8988T (cell line): ENCODE measurements around the gene NXT1.
"Not testable (repeated sequence)": the region's sequence is repeated elsewhere in the genome, so short reads cannot be mapped to it uniquely, and the experiment has no call there.

Experiments used
- DNase-seq: peaks from one replicate; pipeline ENCODE4 v3.0.0; 2011

NXT1 gene

GRCh38 chr20:23350196-23350903 is at the start of gene NXT1:
TSS of gene NXT1 (plus strand) at chr20:23350791. CDS start at chr20:23354042, 3,251 bp downstream.
- peak; percentile 67 for DNase-seq

GRCh38 chr20:23301436-23302050 is 49.0 kb upstream of the NXT1 start:
- DNase-seq: no peak

DNA sequence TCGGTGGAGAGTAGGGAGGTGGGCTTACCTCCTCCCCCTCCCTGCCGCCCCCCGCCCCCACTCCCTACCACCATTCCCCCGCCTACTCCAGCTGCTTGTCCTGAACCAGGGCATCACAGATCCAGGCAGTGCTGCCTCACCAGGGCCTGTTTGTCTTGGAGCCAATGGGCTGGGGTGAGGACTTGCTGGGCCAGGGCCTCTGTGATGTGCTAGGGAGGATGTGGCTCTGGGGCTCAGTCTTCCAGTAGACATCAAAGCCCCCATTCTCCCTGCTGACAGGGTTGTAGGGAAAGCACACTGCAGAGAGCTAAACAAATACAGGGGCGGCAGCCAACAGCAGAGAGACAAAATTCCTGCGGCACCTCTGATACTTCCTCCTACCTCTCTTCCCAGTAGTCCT is 48.2 kb upstream of the NXT1 start:
- no peak for DNase-seq

DNA sequence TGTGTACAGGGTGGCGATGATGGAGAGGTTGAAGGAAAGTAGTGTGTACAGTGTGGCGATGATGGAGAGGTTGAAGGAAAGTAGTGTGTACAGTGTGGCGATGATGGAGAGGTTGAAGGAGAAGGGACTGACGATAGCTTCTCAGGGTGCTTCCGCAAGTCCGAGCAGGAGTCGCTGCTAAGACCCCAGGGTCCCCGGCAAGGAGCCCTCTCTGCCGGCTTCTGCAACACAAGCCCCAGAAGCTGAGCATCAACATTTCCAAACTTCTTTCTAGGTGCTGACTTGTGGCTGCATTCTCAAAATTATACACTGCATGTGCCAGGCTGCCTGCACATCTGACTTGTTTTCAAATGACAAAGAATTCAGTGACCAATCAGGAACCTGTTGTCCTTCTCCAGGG is 47.8 kb upstream of the NXT1 start:
- DNase-seq: no peak

- DNase-seq: no peak
Measured at GRCh38 chr20:23303325-23304102, 47.1 kb upstream of the NXT1 start.

GRCh38 chr20:23304616-23305015 is 46.0 kb upstream of the NXT1 start:
- DNase-seq: no peak

- DNase-seq: no peak
Measured at GRCh38 chr20:23305098-23305497, 45.5 kb upstream of the NXT1 start.

- DNase-seq: not testable (repeated sequence)
Measured at GRCh38 chr20:23307393-23307792, 43.2 kb upstream of the NXT1 start.

GRCh38 chr20:23308024-23308423 is 42.6 kb upstream of the NXT1 start:
- no peak for DNase-seq

DNA sequence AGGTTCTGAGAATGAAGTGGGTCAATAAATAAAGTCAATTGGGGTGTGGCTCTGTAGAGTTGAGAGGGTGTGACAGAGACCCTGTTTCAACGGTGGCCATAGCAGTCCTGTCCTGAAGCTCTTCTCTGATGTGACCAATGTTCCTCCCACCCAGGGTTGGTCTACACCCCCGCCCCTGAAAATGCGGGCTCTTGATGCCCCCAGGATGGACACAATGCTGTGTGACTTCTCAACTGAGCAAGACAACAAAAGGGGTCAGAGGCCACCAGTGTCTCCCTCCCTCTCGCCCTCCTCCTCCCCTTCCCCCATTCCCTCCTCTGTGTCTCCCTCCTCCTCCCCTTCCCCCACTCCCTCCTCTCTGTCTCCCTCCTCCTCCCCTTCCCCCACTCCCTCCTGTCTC is 41.7 kb upstream of the NXT1 start:
- no peak for DNase-seq

DNA sequence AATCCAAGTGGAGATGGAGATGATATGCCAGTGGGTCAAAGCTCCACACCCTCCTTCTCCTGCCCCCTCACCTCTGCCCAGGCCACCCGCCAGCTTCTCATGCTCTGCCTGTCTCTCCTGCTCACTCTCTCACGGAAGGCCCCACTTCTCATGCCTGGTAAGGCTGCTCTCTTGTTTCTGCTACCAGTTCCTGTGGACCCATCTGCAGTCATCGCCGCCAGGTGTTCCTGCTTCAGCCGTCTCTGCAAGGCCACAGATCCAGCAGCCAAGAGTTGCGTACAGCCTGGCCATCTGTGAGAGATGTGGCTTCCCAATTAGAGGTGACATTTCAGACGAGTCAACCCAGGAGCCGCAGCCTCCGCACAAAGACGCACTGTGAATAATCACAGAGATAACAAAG is 40.8 kb upstream of the NXT1 start:
- no peak for DNase-seq

DNA sequence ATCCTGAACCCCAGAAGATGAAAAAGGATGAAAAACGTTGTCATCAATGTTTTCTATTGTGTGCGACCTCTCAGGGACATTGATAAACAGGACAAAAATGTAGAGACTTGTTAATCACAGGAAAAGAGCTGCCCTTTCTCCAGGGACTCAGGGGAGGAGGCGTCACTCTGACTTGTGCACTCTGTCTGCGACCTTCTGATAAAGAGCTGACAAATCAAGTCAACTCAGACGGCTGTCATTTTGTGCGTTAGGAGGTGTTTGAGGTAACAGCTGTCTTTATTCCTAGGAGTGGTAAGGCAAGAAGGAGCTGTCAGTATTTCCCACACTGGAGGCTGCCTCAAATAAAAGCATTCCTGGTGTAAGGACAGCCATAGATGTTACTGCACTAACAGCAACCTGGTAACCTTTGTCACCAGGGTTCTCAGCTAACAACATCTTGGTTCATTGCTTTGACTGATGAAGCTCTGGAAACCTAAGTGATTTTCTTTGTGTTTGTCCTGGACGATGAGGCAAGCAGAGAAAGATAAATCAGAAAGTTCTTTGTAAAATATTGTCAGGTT is 38.6 kb upstream of the NXT1 start:
- DNase-seq: no peak

- no peak for DNase-seq
Measured at GRCh38 chr20:23313271-23313670, 37.3 kb upstream of the NXT1 start.

- DNase-seq: no peak
Measured at GRCh38 chr20:23314699-23315098, 35.9 kb upstream of the NXT1 start.

DNA sequence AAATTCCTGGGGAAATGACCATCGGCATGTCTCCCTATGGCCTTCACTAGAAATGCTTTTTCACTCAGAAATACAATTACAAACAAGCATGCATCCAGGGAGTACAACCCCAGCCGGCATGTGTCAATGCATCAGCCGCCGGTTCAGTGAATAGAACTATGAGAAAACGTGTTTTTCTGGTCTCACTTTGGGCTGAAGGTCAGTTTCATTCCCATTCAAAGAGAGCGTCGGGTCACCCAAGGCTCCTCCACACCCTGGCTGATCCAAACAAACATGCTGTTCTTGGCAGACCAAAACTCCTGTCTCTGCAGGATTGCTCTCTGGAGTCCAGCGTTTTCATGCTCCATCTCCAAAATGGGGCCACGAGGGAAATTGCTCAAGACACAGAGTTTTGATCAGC is 35.5 kb upstream of the NXT1 start:
- no peak for DNase-seq

GRCh38 chr20:23316626-23317025 is 34.0 kb upstream of the NXT1 start:
- DNase-seq: no peak

DNA sequence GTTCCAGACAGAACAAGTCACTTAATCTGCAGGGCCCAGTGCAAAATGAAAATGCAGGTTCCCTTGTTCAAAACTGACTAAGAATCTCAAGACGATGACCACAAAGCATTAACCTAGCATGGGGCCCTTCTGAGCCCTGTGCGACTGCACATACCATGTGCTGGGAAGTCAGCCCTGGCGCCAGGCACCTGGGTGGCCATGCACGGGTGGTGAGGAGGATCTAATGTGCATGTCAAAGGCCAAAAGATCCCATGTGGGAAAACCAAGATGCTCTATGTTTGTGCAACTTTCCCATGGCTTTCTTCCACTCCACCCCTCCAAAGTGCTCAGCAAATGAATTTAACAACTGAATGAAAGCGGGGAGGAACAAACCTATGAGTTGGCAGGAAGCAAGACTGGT is 33.5 kb upstream of the NXT1 start:
- DNase-seq: no peak

GRCh38 chr20:23318347-23318746 is 32.2 kb upstream of the NXT1 start:
- DNase-seq: no peak

- DNase-seq: no peak
Measured at GRCh38 chr20:23320317-23320716, 30.3 kb upstream of the NXT1 start.

DNA sequence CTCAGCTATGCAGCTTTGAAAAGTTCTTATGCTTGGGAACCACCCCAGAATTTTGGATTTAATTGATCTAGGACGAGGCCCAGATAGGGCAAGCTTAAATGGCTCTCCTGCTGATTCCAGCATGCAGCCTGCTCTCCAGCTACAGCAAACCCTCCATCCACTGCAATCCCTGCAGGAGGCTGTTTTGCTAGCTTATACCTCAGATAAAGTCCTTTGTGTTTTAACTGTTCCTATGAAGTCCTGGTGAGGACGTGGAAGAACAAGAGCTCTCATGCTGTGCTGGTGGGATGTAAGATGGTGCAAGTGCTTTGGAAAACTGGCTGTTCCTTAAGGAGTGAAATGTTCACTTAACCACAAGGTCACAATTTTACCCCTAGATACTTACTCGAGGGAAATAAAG is 25.5 kb upstream of the NXT1 start:
- no peak for DNase-seq

- DNase-seq: no peak
Measured at GRCh38 chr20:23326774-23327173, 23.8 kb upstream of the NXT1 start.

- DNase-seq: no peak
Measured at GRCh38 chr20:23327617-23328333, 22.8 kb upstream of the NXT1 start.
